Colonic mucosa (tissue), 4 donors: ENCODE data around the gene GNG7. TPM values are rescaled to one million over a fixed set of nuclear protein-coding genes. Genes with fewer than 3 reads are reported as not detected.
"Not testable (repeated sequence)": the region's sequence is repeated elsewhere in the genome, so short reads cannot be mapped to it uniquely, and the experiment has no call there.

Source experiments
- DNase-seq: peaks from one replicate; pipeline ENCODE4 v3.0.0-alpha.2; 2020
- H3K27ac ChIP-seq: fragments of 200-600 bp; one replicate; pipeline ENCODE4 v1.8.0; 2021
- H3K27me3 ChIP-seq: fragments of 200-600 bp; one replicate; pipeline ENCODE4 v1.8.0; 2021
- H3K36me3 ChIP-seq: fragments of 200-600 bp; one replicate; pipeline ENCODE4 v1.8.0; 2021
- H3K4me1 ChIP-seq: fragments of 200-600 bp; one replicate; pipeline ENCODE4 v1.8.0; 2021; ENCODE audit warnings: mild to moderate bottlenecking
- H3K4me3 ChIP-seq: fragments of 200-600 bp; one replicate; pipeline ENCODE4 v1.8.0; 2021
- H3K9ac ChIP-seq, 2 donors: one replicate each; pipeline ENCODE4 v1.7.0; 2013; ENCODE audit warnings: control low read depth in 2 of 2, low read depth in 2 of 2, low read length in 2 of 2
- H3K9me3 ChIP-seq: fragments of 200-600 bp; one replicate; pipeline ENCODE4 v1.8.0; 2021
- intact Hi-C: fragments of 100-400 bp; cut with DNase I; formaldehyde crosslinking; loops from one replicate; pipeline ENCODE4 v1.14.1; 2022
- total RNA-seq, 2 donors: library from RNA; stranded (reverse); fragmentation: NEBNext Ultra II Directional in 1 of 2; extraction: Animal tissue kit (Norgen Biotek cat#: 25700) in 1 of 2; gene quantifications; one replicate each; pipeline ENCODE4 v1.2.1, GENCODE V29; 2021
- TF ChIP-seq, protein P1 (sequence below): fragments of 200-600 bp; IDR thresholded peaks from one replicate; pipeline ENCODE4 v1.8.0; 2022; ENCODE audit warnings: antibody characterized with exemption, mild to moderate bottlenecking
- donor health status: healthy.
- donor health status: DM: no; HTN: no; CAD: no.
- donor health status: DM: no; HTN: no; CAD: no.

Gene GNG7
- total RNA-seq, 2 donors from 2014 or later: 1.5 to 3.2 TPM

DNA sequence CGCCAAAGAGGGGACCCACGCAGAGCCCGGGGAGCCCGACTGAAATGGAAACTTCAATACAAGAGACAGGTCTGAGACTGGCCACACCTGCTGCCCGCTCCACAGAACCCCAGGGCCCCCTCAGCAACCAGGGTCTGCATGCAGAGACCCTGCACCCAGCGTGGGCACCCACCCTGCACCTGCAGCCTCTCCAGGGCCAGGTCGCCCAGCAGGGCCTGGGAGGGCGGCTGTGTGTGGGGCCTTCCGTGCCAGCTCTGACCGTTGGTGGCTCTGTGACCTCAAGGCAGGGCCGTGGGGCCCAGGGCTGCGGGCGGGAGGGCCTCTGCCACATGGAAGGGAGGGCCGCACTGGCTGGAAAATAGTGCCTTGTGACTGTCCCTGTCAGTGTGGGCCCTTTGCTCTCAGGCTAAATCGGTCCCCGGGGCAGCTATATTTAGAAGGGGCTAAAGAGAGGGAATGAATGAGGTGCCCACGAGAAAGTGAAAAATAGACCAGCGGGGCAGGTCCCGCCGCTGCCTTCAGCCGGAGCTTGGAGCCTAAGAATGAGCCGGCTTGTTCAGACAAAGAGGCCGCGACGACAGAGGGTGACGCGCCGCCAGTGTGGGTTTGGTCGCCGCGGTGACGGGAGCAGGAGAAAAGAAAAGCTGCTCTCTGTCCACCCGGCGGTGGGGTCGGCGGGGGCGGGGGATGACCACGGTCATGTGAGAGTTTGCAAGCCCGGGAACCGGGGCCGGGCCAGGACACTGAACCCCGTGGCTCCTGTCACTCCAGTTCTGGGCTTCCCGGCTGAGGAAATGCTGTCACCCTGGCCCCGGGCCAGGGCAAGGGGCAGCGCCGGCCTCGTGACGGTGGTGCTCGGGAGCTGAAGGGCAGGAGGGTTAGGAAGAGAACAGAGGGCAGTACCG, 156.1 kb downstream of the GNG7 start:
- Histone ChIP-seq H3K36me3 (no peaks in the 10 kb centered on the region), H3K9me3 (no peaks in the 10 kb centered on the region), H3K4me3 (no peak overlapping the region), H3K27ac (no peak overlapping the region), H3K9ac (peak overlapping the region in 1 of 2 donors; percentile 50), H3K27me3 (no peaks in the 10 kb centered on the region), H3K4me1 (peaks cover 20% of the 10 kb centered on the region)
- DNase-seq: peak; percentile 59
- intact Hi-C loops: no loop called here
- TF ChIP-seq, protein P1, sequence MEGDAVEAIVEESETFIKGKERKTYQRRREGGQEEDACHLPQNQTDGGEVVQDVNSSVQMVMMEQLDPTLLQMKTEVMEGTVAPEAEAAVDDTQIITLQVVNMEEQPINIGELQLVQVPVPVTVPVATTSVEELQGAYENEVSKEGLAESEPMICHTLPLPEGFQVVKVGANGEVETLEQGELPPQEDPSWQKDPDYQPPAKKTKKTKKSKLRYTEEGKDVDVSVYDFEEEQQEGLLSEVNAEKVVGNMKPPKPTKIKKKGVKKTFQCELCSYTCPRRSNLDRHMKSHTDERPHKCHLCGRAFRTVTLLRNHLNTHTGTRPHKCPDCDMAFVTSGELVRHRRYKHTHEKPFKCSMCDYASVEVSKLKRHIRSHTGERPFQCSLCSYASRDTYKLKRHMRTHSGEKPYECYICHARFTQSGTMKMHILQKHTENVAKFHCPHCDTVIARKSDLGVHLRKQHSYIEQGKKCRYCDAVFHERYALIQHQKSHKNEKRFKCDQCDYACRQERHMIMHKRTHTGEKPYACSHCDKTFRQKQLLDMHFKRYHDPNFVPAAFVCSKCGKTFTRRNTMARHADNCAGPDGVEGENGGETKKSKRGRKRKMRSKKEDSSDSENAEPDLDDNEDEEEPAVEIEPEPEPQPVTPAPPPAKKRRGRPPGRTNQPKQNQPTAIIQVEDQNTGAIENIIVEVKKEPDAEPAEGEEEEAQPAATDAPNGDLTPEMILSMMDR: no peak

DNA sequence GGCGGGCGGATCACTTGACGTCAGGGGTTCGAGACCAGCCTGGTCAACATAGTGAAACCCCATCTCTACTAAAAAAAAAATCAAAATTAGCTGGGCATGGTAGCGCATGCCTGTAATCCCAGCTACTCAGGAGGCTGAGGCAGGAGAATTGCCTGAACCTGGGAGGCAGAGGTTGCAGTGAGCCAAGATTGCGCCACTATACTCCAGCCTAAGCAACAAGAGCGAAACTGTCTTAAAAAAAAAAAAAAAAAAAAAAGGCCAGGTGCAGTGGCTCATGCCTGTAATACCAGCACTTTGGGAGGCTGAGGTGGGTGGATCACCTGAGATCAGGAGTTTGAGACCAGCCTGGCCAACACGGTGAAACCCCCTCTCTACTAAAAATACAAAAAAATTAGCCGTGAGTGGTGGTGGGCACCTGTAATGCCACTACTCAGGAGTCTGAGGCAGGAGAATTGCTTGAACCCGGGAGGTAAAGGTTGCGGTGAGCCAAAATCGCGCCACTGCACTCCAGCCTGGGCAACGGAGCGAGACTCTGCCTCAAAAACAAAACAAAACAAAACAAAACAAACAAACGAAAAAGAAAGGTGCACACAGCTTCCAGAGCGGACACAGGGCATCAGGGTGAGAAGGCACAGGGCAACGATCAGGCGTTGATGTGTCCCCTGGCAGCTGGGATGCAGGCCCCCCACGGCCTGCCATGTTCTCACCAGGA, 156.9 kb downstream of the GNG7 start:
- intact Hi-C loops, H3K36me3 ChIP-seq, DNase-seq, H3K27ac ChIP-seq, H3K9me3 ChIP-seq, H3K27me3 ChIP-seq, H3K4me3 ChIP-seq, H3K9ac ChIP-seq: not testable (repeated sequence)
- peaks cover 20% of the 10 kb centered on the region for H3K4me1 ChIP-seq

DNA sequence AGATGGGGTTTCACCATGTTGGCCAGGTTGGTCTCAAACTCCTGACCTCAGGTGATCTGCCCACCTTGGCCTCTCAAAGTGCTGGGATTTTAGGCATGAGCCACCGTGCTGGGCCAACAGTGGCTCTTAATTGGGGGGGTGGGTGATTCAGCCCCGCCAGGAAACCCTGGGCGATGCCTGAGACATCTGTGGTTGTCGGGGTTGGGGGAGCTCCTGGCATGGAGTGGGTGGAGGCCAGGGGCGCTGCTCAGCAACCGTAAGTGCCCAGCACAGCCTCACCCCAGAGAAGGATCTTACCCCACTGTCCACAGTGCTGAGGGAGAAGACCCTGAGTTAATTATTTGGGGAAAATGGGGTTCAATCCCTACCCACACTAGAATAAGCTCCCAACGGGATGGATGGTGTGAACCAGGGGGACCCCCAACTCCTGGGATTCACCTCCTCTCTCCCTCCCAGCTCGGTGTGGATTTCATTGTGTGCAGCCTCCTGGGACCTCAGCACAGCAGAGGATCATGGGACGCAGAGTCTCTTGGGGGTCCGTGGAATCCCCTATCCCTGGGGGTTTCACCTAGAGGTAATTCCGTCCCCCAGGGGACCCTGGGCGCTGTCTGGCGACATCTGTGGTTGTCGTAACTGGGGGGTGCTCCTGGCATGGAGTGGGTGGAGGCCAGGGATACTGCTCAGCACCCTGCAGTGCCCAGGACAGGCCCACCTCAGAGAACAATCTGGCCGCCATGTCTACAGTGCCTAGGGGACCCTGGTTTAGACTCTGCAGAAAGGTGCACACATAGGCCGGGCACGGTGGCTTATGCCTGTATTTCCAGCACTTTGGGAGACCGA, 157.7 kb downstream of the GNG7 start:
- DNase-seq: no peak
- TF ChIP-seq, protein P1: no peak
- intact Hi-C loops: loop anchor here (5.0 kb wide), 1 partner anchor 67 kb away; the partner anchor contains the start of gene GADD45B
- no peaks in the 10 kb centered on the region for H3K9me3 ChIP-seq
- H3K4me3 ChIP-seq: no peak overlapping the region
- peak overlapping the region in 1 of 2 donors; percentile 63 for H3K9ac ChIP-seq
- H3K27ac ChIP-seq: peak overlapping the region; percentile 87
- H3K36me3 ChIP-seq: no peaks in the 10 kb centered on the region
- peaks cover 20% of the 10 kb centered on the region for H3K4me1 ChIP-seq
- no peaks in the 10 kb centered on the region for H3K27me3 ChIP-seq

DNA sequence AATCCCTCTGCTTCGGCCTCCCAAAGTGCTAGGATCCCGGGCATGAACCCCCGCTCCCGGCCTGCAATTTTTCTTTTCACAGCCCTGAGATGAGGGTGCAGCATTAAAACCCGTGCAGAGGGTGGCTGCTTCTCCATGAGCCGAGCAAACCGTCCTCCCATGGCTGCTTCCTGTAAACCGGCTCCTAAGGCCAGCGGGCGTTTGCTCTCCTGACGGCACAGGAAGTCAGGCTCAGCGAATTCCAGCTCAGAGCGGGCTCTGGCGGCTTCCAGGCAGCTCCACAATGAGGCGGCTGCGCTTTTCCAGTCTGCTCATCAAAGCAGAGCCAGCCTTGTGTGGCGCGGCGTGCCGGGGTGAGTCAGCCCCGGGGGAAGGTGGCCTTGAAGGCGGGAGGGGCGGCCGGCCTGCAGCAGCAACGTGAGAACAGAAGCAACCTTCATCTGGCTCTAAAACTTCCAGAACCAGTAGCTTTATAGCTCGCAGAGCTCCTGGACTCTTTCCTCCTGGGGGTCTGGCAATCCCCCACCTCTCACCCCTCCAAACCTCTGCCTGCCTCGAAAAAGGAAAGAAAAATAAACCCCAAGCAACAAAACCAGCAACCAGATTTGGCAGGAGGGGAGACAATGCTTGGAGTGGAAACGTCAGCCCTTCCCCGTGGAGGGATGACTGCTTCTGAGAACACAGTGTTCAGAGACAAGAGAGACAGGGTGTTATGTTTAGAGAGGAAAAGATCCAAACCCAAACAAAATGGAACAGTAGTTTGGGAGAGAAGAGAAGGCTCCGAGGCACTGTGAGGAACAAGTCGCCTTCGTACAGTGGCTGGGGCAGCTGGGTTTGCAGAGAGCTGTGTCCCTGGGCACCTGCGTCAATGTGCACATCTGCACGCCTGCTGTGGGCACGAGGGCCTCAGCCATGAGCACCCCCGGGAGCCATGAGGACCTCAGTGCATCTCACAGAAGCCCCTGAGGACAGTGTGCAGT, 158.7 kb downstream of the GNG7 start:
- intact Hi-C loops: loop anchor here (5.0 kb wide), 1 partner anchor 66 kb away; the partner anchor contains the start of gene GADD45B
- Histone ChIP-seq H3K4me3 (peak overlapping the region; percentile 4), H3K27ac (peak overlapping the region; percentile 87), H3K9me3 (no peaks in the 10 kb centered on the region), H3K27me3 (no peaks in the 10 kb centered on the region), H3K4me1 (peaks cover 20% of the 10 kb centered on the region), H3K9ac (peak overlapping the region; percentile 63 to 68), H3K36me3 (no peaks in the 10 kb centered on the region)
- DNase-seq: peak; percentile 88
- TF ChIP-seq, protein P1: no peak

DNA sequence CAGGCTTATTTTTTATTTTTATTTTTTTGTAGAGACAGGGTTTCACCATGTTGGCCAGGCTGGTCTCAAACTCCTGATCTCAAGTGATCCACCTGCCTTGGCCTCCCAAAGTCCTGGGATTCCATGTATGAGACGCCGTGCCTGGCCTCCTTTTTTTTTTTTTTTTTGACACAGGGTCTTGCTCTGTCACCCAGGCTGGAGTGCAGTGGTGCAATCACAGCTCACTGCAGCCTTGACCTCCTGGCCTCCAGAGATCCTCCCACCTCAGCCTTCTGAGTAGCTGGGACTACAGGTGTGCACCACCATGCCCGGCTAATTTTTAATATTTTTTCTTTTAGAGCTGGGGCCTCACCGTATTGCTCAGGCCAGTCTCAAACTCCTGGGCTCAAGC, 159.4 kb downstream of the GNG7 start:
- H3K9me3 ChIP-seq, H3K36me3 ChIP-seq, DNase-seq, H3K27me3 ChIP-seq: not testable (repeated sequence)
- Histone ChIP-seq H3K27ac (peak overlapping the region; percentile 87), H3K9ac (peak overlapping the region; percentile 63 to 68), H3K4me3 (peak overlapping the region; percentile 4), H3K4me1 (peaks cover 20% of the 10 kb centered on the region)
- intact Hi-C loops: loop anchor here (5.0 kb wide), 1 partner anchor 66 kb away; the partner anchor contains the start of gene GADD45B
